PC-9 (cell line): Measurements from ENCODE around the gene GRID2IP. TPM values are rescaled to one million over a fixed set of nuclear protein-coding genes. Genes with fewer than 3 reads are reported as not detected.
A peak's percentile ranks its signal among the peaks of the same experiment; 100 is the strongest.

ENCODE experiments used
- BruUV-seq: library from RNA; stranded (reverse); fragments of 400-500 nt; replicated peaks from 2 replicates; lab custom pipeline; 2021; lab: Mats Ljungman, UMichigan
- CTCF ChIA-PET: fragments of 300-600 bp; sonication (Branson Sonifier 250); formaldehyde crosslinking; loops from one replicate; lab custom pipeline; 2022; ENCODE audit warnings: antibody characterized with exemption; lab: Charles Lee
- POLR2A ChIA-PET: fragments of 300-600 bp; sonication (Branson Sonifier 250); formaldehyde crosslinking; loops from one replicate; lab custom pipeline; 2022; ENCODE audit warnings: antibody characterized with exemption; ENCODE audit not compliant: unreplicated experiment; lab: Charles Lee
- DNase-seq, 2 experiments: peaks; one replicate each; pipeline versions ENCODE4 v3.0.0 to v3.0.0-alpha.2; 2015 to 2022; ENCODE audit warnings: mixed read lengths in 1 of 2
- H2AFZ ChIP-seq: fragments of 200-600 bp; sonication (generic); 2 replicates; pipeline ENCODE4 v1.8.1; 2017; ENCODE audit warnings: antibody characterized with exemption
- H3F3A ChIP-seq: fragments of 200-600 bp; sonication (generic); 2 replicates; pipeline ENCODE4 v1.8.1; 2017; ENCODE audit warnings: antibody characterized with exemption, mild to moderate bottlenecking, low read depth; ENCODE audit not compliant: insufficient read depth
- H3K27ac ChIP-seq: fragments of 200-600 bp; sonication (generic); 2 replicates; pipeline ENCODE4 v1.6.1; 2016; ENCODE audit warnings: mixed run types
- H3K27me3 ChIP-seq: fragments of 200-600 bp; sonication (generic); 2 replicates; pipeline ENCODE4 v1.6.1; 2016; ENCODE audit warnings: low read depth, mixed run types; ENCODE audit not compliant: insufficient read depth
- H3K36me3 ChIP-seq: fragments of 200-600 bp; sonication (generic); 2 replicates; pipeline ENCODE4 v1.6.1; 2016; ENCODE audit warnings: low read depth, mixed run types
- H3K4me1 ChIP-seq: fragments of 200-600 bp; sonication (generic); replicated peaks from 2 replicates; pipeline ENCODE4 v1.6.1; 2016; ENCODE audit warnings: mixed run types; ENCODE audit not compliant: insufficient read depth
- H3K4me2 ChIP-seq: fragments of 200-600 bp; sonication (generic); 2 replicates; pipeline ENCODE4 v1.6.1; 2017; ENCODE audit warnings: mixed run types
- H3K4me3 ChIP-seq: fragments of 200-600 bp; sonication (generic); 2 replicates; pipeline ENCODE4 v1.6.1; 2016; ENCODE audit warnings: mixed run types
- H3K79me2 ChIP-seq: fragments of 200-600 bp; sonication (generic); 2 replicates; pipeline ENCODE4 v1.6.1; 2017; ENCODE audit warnings: low read depth, mixed run types
- H3K9me2 ChIP-seq: fragments of 200-600 bp; sonication (generic); 2 replicates; pipeline ENCODE4 v1.8.1; 2017; ENCODE audit warnings: mild to moderate bottlenecking; ENCODE audit not compliant: insufficient read depth
- H3K9me3 ChIP-seq: fragments of 200-600 bp; sonication (generic); 2 replicates; pipeline ENCODE4 v1.8.1; 2016; ENCODE audit warnings: low read depth; ENCODE audit not compliant: insufficient read depth
- H4K20me1 ChIP-seq: fragments of 200-600 bp; sonication (generic); 2 replicates; pipeline ENCODE4 v1.8.1; 2017; ENCODE audit not compliant: insufficient read depth
- EZH2 ChIP-seq: fragments of 200-600 bp; sonication (generic); IDR thresholded peaks from 2 replicates; pipeline ENCODE4 v1.8.0; 2017; ENCODE audit warnings: antibody characterized with exemption, low read depth
- intact Hi-C: fragments of 100-400 bp; cut with micrococcal nuclease; formaldehyde crosslinking; loops from one replicate; pipeline ENCODE4 v1.10.0; 2022; ENCODE audit not compliant: unreplicated experiment
- total RNA-seq: library from RNA; stranded (reverse); gene quantifications from 2 replicates; pipeline ENCODE4 v1.2.3, GENCODE V29; 2021
- TF ChIP-seq, protein P1 (sequence below): fragments of 200-600 bp; sonication (generic); conservative IDR thresholded peaks from 2 replicates; pipeline ENCODE4 v1.6.1; 2017; ENCODE audit warnings: mixed run types, antibody characterized with exemption, mild to moderate bottlenecking, moderate library complexity

The GRID2IP gene
- total RNA-seq, 1 experiment from 2014 or later: 1.3 TPM

DNA sequence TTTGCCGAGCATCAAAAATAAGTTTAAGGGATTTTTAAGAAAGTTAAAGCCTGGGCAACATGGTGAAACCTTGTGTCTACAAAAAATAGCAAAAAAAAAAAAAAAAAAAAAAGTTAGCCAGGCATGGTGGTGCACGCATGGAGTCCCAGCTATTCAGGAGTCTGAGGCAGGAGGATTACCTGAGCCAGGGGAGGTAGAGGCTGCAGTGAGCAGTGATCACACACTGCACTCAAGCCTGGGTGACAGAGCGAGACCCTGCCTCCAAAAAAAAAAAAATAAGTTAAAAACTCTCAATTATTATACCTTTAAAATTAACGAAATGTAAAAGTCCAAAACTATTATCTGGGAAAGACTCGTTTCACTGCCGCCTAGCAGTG, 68.5 kb downstream of the GRID2IP start:
- BruUV-seq: no TSS peak
- intact Hi-C loops: no loop called here
- CTCF ChIA-PET: no interaction called here
- Histone ChIP-seq H3K27me3 (no peaks in the 10 kb centered on the region), H3K4me1 (peaks cover 38% of the 10 kb centered on the region), H3K27ac (peak overlapping the region; percentile 69), H3K36me3 (peaks cover 14% of the 10 kb centered on the region), H3K79me2 (peaks cover 62% of the 10 kb centered on the region), H2AFZ (peak overlapping the region; percentile 82), H3K4me2 (peak overlapping the region; percentile 89), H3K9me2 (no peaks in the 10 kb centered on the region), H3K9me3 (no peaks in the 10 kb centered on the region), H3F3A (peaks cover 18% of the 10 kb centered on the region; the same call in 1 of the 2 replicates), H3K4me3 (peak overlapping the region; percentile 99), H4K20me1 (peaks cover 53% of the 10 kb centered on the region)
- TF ChIP-seq EZH2: no peak
- TF ChIP-seq, protein P1, sequence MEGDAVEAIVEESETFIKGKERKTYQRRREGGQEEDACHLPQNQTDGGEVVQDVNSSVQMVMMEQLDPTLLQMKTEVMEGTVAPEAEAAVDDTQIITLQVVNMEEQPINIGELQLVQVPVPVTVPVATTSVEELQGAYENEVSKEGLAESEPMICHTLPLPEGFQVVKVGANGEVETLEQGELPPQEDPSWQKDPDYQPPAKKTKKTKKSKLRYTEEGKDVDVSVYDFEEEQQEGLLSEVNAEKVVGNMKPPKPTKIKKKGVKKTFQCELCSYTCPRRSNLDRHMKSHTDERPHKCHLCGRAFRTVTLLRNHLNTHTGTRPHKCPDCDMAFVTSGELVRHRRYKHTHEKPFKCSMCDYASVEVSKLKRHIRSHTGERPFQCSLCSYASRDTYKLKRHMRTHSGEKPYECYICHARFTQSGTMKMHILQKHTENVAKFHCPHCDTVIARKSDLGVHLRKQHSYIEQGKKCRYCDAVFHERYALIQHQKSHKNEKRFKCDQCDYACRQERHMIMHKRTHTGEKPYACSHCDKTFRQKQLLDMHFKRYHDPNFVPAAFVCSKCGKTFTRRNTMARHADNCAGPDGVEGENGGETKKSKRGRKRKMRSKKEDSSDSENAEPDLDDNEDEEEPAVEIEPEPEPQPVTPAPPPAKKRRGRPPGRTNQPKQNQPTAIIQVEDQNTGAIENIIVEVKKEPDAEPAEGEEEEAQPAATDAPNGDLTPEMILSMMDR: no peak
- DNase-seq: no peak
- POLR2A ChIA-PET: interaction anchor here (0.5 to 0.6 kb wide), 2 partner anchors 39 to 485 kb away, joined by 3 to 9 read pairs; no protein-coding TSS in a partner anchor

DNA sequence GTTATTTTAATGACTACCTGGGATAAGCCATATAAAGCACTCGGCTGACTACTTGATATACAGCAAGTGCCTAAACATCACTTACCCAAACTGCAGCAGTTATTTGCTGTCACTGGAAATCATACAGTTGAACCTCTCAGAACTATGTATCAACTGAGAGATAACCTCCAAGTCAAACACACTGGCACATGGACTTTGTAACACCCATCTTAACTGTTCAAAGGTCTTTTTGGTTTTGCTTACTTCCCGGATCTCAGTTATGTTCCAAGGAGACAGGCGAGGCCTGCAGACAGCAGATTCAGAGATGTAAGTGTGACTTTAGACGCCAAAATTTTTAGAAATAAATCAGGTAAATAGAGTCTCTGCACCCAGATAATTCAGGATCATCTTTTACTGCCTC, 69.0 kb downstream of the GRID2IP start:
- peaks cover 67% of the 10 kb centered on the region for H3K79me2 ChIP-seq
- no peak for DNase-seq
- CTCF ChIA-PET: no interaction called here
- no peak overlapping the region for H2AFZ ChIP-seq
- H3F3A ChIP-seq: peaks cover 21% of the 10 kb centered on the region; the same call in 1 of the 2 replicates
- H3K4me2 ChIP-seq: peak overlapping the region; percentile 89
- intact Hi-C loops: no loop called here
- POLR2A ChIA-PET: interaction anchor here (0.5 to 0.6 kb wide), 2 partner anchors 39 to 485 kb away, joined by 3 to 9 read pairs; no protein-coding TSS in a partner anchor
- BruUV-seq: no TSS peak
- no peaks in the 10 kb centered on the region for H3K9me3 ChIP-seq
- peaks cover 14% of the 10 kb centered on the region for H3K36me3 ChIP-seq
- peak overlapping the region; percentile 99; the same call in 1 of the 2 replicates for H3K4me3 ChIP-seq
- H3K4me1 ChIP-seq: peaks cover 38% of the 10 kb centered on the region
- H4K20me1 ChIP-seq: peaks cover 58% of the 10 kb centered on the region
- no peaks in the 10 kb centered on the region for H3K9me2 ChIP-seq
- H3K27ac ChIP-seq: peak overlapping the region; percentile 69; the same call in 1 of the 2 replicates
- H3K27me3 ChIP-seq: no peaks in the 10 kb centered on the region
- TF ChIP-seq, protein P1: no peak
- no peak for TF ChIP-seq EZH2

DNA sequence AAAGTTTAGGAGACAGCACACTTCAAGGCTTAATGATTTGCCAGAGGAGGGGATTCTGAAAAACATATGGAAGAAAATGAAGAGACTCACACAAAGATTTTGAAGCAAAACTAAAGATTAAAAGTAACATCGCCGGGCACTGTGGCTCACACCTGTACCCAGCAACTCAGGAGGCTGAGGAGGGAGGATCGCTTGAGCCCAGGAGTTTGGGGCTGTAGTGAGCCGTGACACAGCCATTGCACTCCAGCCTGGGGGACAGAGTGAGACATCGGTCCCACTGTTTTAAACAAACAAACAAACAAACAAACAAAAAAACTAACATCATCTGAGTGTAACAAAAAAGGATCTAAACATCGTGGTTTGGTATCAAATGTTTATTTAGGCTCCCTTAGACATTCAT, 69.8 kb downstream of the GRID2IP start:
- H3K4me2 ChIP-seq: peak overlapping the region; percentile 7; the same call in 1 of the 2 replicates
- ChIA-PET CTCF (no interaction called here), POLR2A (no interaction called here)
- intact Hi-C loops: no loop called here
- no TSS peak for BruUV-seq
- peaks cover 14% of the 10 kb centered on the region for H3K36me3 ChIP-seq
- H3K27me3 ChIP-seq: no peaks in the 10 kb centered on the region
- peaks cover 66% of the 10 kb centered on the region for H4K20me1 ChIP-seq
- peaks cover 23% of the 10 kb centered on the region; the same call in 1 of the 2 replicates for H3F3A ChIP-seq
- H3K9me3 ChIP-seq: no peaks in the 10 kb centered on the region
- no peaks in the 10 kb centered on the region for H3K9me2 ChIP-seq
- no peak overlapping the region for H3K4me3 ChIP-seq
- H3K79me2 ChIP-seq: peaks cover 75% of the 10 kb centered on the region
- no peak overlapping the region for H3K27ac ChIP-seq
- peaks cover 38% of the 10 kb centered on the region for H3K4me1 ChIP-seq
- no peak for DNase-seq
- no peak overlapping the region for H2AFZ ChIP-seq
- TF ChIP-seq EZH2: no peak
- TF ChIP-seq, protein P1: no peak
